GM12878 (cell line): ENCODE data around the gene ZNF627. TPM values are rescaled to one million over a fixed set of nuclear protein-coding genes. Genes with fewer than 3 reads are reported as not detected.

Source experiments
- BRCA1 ChIP-seq: IDR thresholded peaks from 2 replicates; pipeline ENCODE4 v1.6.1; 2011; ENCODE audit warnings: low read depth, low read length, improper control_type of control experiment
- CBX3 ChIP-seq: fragments of 200-600 bp; sonication (generic); IDR thresholded peaks from 2 replicates; pipeline ENCODE4 v1.6.1; 2016; ENCODE audit warnings: low read depth, borderline replicate concordance
- CHD4 ChIP-seq: fragments of 200-600 bp; sonication (generic); IDR thresholded peaks from 2 replicates; pipeline ENCODE4 v1.6.1; 2016; ENCODE audit warnings: mild to moderate bottlenecking
- EGR1 ChIP-seq, 2 experiments: IDR thresholded peaks; 1 replicate in 1 of 2; 2 replicates in 1 of 2; pipeline ENCODE4 v1.6.1; 2011 to 2012; ENCODE audit warnings: low read depth in 2 of 2, low read length in 2 of 2, borderline replicate concordance in 1 of 2, mild to moderate bottlenecking in 1 of 2, moderate library complexity in 1 of 2
- ELK1 ChIP-seq: IDR thresholded peaks from 2 replicates; pipeline ENCODE4 v1.6.1; 2012; ENCODE audit warnings: low read depth, low read length, improper control_type of control experiment
- FOXK2 ChIP-seq: fragments of 450-650 bp; IDR thresholded peaks from 2 replicates; pipeline ENCODE4 v1.6.1; 2017; ENCODE audit warnings: mild to moderate bottlenecking, moderate library complexity
- GABPA ChIP-seq: IDR thresholded peaks from 2 replicates; pipeline ENCODE4 v1.6.1; 2014; ENCODE audit warnings: antibody characterized with exemption, low read depth, mild to moderate bottlenecking, inconsistent platforms
- KAT2A ChIP-seq: conservative IDR thresholded peaks from 2 replicates; pipeline ENCODE4 v1.6.1; 2011; ENCODE audit warnings: low read depth, low read length; ENCODE audit not compliant: control insufficient read depth
- NFYB ChIP-seq: IDR thresholded peaks from 2 replicates; pipeline ENCODE4 v1.6.1; 2011; ENCODE audit warnings: low read depth, mild to moderate bottlenecking, low read length, improper control_type of control experiment, moderate library complexity; ENCODE audit not compliant: insufficient read depth
- NR2C1 ChIP-seq: fragments of 450-650 bp; IDR thresholded peaks from 2 replicates; pipeline ENCODE4 v1.6.1; 2017; ENCODE audit warnings: antibody characterized with exemption, mild to moderate bottlenecking, moderate library complexity
- PBX3 ChIP-seq: IDR thresholded peaks from 2 replicates; pipeline ENCODE4 v1.6.1; 2011; ENCODE audit warnings: mild to moderate bottlenecking, low read depth, low read length, moderate library complexity; ENCODE audit not compliant: insufficient replicate concordance
- TCF3 ChIP-seq: IDR thresholded peaks from 2 replicates; pipeline ENCODE4 v1.6.1; 2012; ENCODE audit warnings: low read depth, mild to moderate bottlenecking, low read length, borderline replicate concordance; ENCODE audit not compliant: insufficient read depth
- ZNF217 ChIP-seq: fragments of 450-650 bp; IDR thresholded peaks from 2 replicates; pipeline ENCODE4 v1.6.1; 2017; ENCODE audit warnings: antibody characterized with exemption, mild to moderate bottlenecking
- ZNF592 ChIP-seq: fragments of 450-650 bp; IDR thresholded peaks from 2 replicates; pipeline ENCODE4 v1.6.1; 2017; ENCODE audit warnings: mild to moderate bottlenecking, moderate library complexity
- ZSCAN29 ChIP-seq: fragments of 450-650 bp; IDR thresholded peaks from 2 replicates; pipeline ENCODE4 v1.6.1; 2017; ENCODE audit warnings: mild to moderate bottlenecking, moderate library complexity
- polyA plus RNA-seq, 11 experiments: library from polyadenylated mRNA; depleted of rRNA in 4 of 11; unstranded in 6 of 11; stranded (reverse) in 5 of 11; fragments of >200 nt; fragmentation: Nextera tagmentation in 4 of 11; fragmentation: Illumina TruSeq in 1 of 11; extraction: Ambion mirVana in 4 of 11; extraction: Trizol in 1 of 11; gene quantifications; 1 replicate in 1 of 11; 2 replicates in 10 of 11; pipeline versions ENCODE4 v1.2.1 to v1.2.3, GENCODE V29; 2011 to 2016; ENCODE audit warnings: inconsistent platforms in 2 of 11, missing spikeins in 2 of 11, low read depth in 1 of 11
- total RNA-seq, 4 experiments: library from RNA; depleted of rRNA in 3 of 4; stranded (reverse); fragments of >200 nt in 3 of 4; fragmentation: Illumina TruSeq in 1 of 4; extraction: Trizol in 1 of 4; gene quantifications; 2 replicates each; pipeline versions ENCODE4 v1.2.1 to v1.2.3, GENCODE V29; 2013 to 2021
- TF ChIP-seq, protein P1 (sequence below): fragments of 450-650 bp; formaldehyde crosslinking; IDR thresholded peaks from 2 replicates; pipeline ENCODE4 v1.4.0; 2022; ENCODE audit warnings: mild to moderate bottlenecking, moderate library complexity
- TF ChIP-seq, protein P2 (sequence below): fragments of 450-650 bp; IDR thresholded peaks from 2 replicates; pipeline ENCODE4 v1.6.1; 2018; ENCODE audit warnings: borderline replicate concordance, mild to moderate bottlenecking; ENCODE audit not compliant: partially characterized antibody

ZNF627 gene
- total and polyA plus RNA-seq, 10 of the 15 experiments (the other 5 are each of a cell fraction or from before 2014, with no cell fraction given) = 5.1 to 13.7 (median 10.2) TPM

DNA sequence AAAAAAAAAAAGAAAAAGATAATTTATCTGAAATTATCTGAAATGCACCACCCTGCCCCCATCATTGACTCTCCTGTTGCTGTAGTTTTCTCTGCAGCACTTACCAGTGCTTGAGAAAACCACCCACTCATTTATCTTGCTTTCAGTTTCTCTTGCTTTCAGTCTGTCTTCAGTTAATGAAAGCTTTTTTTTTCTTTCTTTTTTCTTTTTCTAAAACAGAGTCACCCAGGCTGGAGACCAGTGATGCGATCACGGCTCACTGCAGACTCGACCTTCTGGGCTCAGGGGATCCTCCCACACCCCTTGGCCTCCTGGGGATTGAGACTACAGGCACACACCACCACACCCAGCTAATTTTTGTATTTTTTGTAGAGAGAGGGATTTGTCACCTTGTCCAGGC is 15.5 kb upstream of the ZNF627 start (continued):
- peak in 1 of 2 experiments; percentile 82; a peak in 2 of 3 replicates for TF ChIP-seq EGR1 (IDR thresholded peaks at IDR 0.05; ENCODE audit: borderline replicate concordance in 1 of 2, low read depth in 2 of 2, low read length in 2 of 2)
- TF ChIP-seq BRCA1 = no peak
- no peak for TF ChIP-seq FOXK2
- TF ChIP-seq CBX3 = no peak
- TF ChIP-seq CHD4 = 0 out of 2 replicates have a peak, but pooled peaks have one; percentile 18
- TF ChIP-seq ZNF217 = no peak
- TF ChIP-seq TCF3 = no peak
- TF ChIP-seq PBX3 = no peak
- TF ChIP-seq GABPA = no peak
- no peak for TF ChIP-seq ELK1
- TF ChIP-seq ZNF592 = no peak
- no peak for TF ChIP-seq ZSCAN29
- no peak for TF ChIP-seq NR2C1
- TF ChIP-seq NFYB = no peak
- TF ChIP-seq, protein P1, sequence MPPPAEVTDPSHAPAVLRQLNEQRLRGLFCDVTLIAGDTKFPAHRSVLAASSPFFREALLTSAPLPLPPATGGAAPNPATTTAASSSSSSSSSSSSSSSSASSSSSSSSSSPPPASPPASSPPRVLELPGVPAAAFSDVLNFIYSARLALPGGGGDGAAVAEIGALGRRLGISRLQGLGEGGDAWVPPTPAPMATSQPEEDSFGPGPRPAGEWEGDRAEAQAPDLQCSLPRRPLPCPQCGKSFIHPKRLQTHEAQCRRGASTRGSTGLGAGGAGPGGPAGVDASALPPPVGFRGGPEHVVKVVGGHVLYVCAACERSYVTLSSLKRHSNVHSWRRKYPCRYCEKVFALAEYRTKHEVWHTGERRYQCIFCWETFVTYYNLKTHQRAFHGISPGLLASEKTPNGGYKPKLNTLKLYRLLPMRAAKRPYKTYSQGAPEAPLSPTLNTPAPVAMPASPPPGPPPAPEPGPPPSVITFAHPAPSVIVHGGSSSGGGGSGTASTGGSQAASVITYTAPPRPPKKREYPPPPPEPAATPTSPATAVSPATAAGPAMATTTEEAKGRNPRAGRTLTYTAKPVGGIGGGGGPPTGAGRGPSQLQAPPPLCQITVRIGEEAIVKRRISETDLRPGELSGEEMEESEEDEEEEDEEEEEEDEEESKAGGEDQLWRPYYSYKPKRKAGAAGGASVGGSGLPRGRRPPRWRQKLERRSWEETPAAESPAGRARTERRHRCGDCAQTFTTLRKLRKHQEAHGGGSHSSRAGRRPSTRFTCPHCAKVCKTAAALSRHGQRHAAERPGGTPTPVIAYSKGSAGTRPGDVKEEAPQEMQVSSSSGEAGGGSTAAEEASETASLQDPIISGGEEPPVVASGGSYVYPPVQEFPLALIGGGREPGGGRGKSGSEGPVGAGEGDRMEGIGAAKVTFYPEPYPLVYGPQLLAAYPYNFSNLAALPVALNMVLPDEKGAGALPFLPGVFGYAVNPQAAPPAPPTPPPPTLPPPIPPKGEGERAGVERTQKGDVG (CRISPR knock-in tag) = no peak
- no peak for TF ChIP-seq KAT2A
- TF ChIP-seq, protein P2, sequence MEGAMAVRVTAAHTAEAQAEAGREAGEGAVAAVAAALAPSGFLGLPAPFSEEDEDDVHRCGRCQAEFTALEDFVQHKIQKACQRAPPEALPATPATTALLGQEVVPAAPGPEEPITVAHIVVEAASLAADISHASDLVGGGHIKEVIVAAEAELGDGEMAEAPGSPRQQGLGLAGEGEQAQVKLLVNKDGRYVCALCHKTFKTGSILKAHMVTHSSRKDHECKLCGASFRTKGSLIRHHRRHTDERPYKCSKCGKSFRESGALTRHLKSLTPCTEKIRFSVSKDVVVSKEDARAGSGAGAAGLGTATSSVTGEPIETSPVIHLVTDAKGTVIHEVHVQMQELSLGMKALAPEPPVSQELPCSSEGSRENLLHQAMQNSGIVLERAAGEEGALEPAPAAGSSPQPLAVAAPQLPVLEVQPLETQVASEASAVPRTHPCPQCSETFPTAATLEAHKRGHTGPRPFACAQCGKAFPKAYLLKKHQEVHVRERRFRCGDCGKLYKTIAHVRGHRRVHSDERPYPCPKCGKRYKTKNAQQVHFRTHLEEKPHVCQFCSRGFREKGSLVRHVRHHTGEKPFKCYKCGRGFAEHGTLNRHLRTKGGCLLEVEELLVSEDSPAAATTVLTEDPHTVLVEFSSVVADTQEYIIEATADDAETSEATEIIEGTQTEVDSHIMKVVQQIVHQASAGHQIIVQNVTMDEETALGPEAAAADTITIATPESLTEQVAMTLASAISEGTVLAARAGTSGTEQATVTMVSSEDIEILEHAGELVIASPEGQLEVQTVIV = no peak
